ENCODE data around the gene GNAT1. TPM values are rescaled to one million over a fixed set of nuclear protein-coding genes. Genes with fewer than 3 reads are reported as not detected.

Gene GNAT1
- total RNA-seq, 4 donors from 2014 or later = not detected

DNA sequence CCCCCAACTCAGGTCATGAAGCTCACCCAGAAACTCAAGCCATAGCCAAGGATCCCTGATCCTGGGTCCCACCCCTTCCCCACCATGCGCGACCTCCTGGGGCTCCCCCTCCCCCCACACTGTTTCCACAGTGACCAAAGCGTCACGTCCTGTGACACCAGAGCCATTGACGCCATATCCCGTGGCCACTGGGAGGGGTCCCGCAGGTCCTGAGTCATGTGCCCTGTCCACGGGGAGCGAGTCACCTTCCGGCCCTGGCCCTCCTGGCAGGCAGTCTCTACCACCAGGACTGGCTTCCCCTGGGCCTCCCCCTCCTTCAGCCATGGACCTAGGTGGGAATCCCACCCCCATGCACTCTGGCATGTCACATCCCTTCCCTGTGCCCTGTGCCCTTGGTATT is 20.7 kb upstream of the GNAT1 start:
- Histone ChIP-seq H3K27ac (peak overlapping the region in 2 of 4 donors; percentile 48 to 72), H3K9me3 (no peaks in the 10 kb centered on the region), H3K4me1 (peaks cover 0 to 67% (median 10%) of the 10 kb centered on the region in 4 donors), H3K4me3 (no peak overlapping the region), H3K27me3 (no peaks in the 10 kb centered on the region), H3K36me3 (peaks cover 0 to 4% (median 0%) of the 10 kb centered on the region in 3 donors)
- TF ChIP-seq POLR2A (IDR thresholded peaks at IDR 0.05) (no peak), CTCF (IDR thresholded peaks at IDR 0.05) (no peak)
- DNase-seq = no peak

DNA sequence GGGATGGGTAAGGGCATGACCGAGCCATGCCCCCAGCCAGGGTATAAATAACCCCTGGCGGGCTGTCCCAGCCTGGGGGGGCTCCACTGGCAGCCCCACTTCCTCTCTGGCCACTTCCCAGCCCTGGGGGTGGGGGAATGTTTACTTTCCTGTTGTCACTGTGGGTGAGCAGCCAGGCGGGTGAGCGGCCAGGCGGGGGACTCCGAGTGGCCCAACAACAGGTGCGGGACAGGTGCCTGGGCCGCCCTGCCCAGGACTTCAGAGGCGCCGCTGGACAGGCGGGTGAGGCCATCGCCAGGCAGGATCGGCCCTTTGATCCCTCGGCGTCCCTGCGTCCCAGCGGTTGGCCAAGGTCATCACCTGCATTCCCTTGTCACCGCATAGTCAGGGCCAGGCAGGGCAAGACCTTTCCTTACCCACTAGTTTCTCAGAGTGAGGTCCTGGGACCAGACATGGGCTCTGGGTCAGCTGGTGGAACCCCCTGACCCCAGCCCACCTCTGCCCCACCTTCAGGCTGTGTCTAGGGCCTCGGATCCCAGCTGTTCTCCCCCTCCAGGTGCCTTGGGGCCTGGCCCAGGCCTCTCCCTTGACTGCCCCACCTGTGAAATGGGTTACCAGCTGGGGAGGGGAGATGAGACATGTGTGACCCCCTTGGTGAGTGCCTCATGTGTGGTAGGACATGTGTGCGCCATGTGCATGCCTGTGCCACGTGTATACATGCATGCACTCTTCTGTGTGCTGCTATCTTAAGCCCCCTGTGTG is 19.7 kb upstream of the GNAT1 start:
- H3K36me3 ChIP-seq = peaks cover 0 to 4% (median 0%) of the 10 kb centered on the region in 3 donors
- TF ChIP-seq POLR2A (IDR thresholded peaks at IDR 0.05) (no peak), CTCF (IDR thresholded peaks at IDR 0.05) (no peak)
- peak in 2 of 3 donors; percentile 69 to 81 for DNase-seq
- H3K4me3 ChIP-seq = no peak overlapping the region
- H3K4me1 ChIP-seq = peaks cover 0 to 62% (median 5%) of the 10 kb centered on the region in 4 donors
- peak overlapping the region in 3 of 4 donors; percentile 1 to 72 (median 48) for H3K27ac ChIP-seq
- no peaks in the 10 kb centered on the region for H3K9me3 ChIP-seq
- no peaks in the 10 kb centered on the region for H3K27me3 ChIP-seq

DNA sequence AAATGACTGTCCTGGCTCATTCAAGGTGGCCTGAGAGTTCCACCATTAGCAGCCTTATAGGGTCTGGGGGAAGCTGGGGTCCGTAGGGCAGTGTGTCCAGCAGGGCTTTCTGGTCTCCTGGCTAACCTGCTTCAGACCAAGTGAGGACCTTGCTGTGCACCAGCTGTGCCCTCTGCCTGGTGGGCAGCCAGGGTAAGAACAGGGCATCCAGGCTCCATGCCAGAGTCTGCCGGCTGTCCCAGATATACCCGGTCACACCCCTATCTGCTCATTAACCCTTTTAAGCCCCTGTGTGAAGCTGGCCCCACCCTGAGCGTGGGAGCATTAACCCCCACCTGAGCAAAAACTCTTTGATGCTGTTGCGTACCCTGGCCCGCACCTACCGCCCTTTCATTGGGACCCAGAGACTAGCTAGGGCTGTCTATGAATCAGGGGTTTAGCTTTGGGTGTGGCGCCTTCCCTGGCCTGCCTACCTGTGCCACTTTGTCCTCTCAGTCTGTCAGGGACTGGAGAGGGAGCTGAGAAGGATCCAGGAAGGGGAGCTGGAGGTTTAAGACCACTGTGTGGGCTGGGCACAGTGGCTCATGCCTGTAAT is 18.7 kb upstream of the GNAT1 start:
- Histone ChIP-seq H3K27me3 (no peaks in the 10 kb centered on the region), H3K27ac (peak overlapping the region in 1 of 4 donors; percentile 72)
- DNase-seq = peak in 1 of 3 donors; percentile 63

DNA sequence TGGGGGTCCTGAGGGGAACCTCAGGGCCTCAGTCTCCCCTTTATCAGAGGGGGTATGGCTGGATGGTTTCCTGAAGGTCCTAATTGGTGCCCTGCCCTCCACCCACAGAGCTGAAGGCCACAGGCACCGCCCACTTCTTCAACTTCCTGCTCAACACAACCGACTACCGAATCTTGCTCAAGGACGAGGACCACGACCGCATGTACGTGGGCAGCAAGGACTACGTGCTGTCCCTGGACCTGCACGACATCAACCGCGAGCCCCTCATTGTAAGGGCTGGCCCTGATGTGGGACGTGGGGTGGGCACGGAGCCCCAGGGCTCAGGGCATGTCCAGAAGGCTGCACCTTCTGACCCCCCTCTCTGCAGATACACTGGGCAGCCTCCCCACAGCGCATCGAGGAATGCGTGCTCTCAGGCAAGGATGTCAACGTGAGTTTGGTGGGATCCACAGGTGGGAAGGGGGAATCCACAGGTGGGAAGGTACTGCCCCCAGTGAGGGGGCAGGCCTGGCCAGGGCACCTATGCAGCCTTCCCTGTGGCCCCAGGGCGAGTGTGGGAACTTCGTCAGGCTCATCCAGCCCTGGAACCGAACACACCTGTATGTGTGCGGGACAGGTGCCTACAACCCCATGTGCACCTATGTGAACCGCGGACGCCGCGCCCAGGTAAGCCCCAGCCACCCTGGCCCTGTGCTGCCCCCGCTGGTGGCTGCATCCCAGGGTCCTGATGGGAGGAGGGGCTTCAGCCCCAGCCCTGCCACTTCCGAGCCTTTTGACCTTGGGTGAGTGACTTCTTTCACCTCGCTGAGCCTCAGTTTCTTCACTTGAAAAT is 17.5 kb upstream of the GNAT1 start:
- Histone ChIP-seq H3K27me3 (no peaks in the 10 kb centered on the region), H3K4me3 (no peak overlapping the region), H3K9me3 (no peaks in the 10 kb centered on the region), H3K4me1 (peaks cover 0 to 49% (median 5%) of the 10 kb centered on the region in 4 donors), H3K36me3 (peaks cover 0 to 4% (median 0%) of the 10 kb centered on the region in 3 donors), H3K27ac (no peak overlapping the region)
- DNase-seq = no peak
- TF ChIP-seq CTCF (IDR thresholded peaks at IDR 0.05) = no peak
- no peak for TF ChIP-seq POLR2A (IDR thresholded peaks at IDR 0.05)

More for the DNA sequence above, 18.7 kb upstream of the GNAT1 start:
- Histone ChIP-seq H3K4me3 (no peak overlapping the region), H3K9me3 (no peaks in the 10 kb centered on the region), H3K36me3 (peaks cover 0 to 4% (median 0%) of the 10 kb centered on the region in 3 donors), H3K4me1 (peaks cover 0 to 60% (median 5%) of the 10 kb centered on the region in 4 donors)
- no peak for TF ChIP-seq POLR2A (IDR thresholded peaks at IDR 0.05)
- TF ChIP-seq CTCF (IDR thresholded peaks at IDR 0.05) = no peak

DNA sequence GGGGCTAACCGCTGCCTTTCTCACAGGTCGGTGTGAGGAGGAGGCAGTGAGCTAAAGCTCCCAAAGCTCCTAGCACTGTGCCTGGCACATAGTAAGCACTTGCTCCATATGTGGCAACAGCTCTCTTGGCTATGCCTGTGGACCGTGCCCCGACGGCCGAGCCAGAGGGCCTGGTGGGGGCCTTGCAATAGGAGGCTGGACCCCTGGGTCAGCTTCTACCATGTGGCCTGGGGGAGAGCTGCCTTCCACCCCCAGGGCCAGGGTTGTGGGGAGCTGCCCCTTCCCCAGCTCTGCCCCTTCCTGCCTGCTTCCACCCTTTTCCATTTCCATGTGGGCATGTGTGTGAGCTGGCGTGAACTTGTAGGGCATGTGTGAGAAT is 16.9 kb upstream of the GNAT1 start:
- peaks cover 0 to 50% (median 5%) of the 10 kb centered on the region in 4 donors for H3K4me1 ChIP-seq
- peaks cover 0 to 4% (median 0%) of the 10 kb centered on the region in 3 donors for H3K36me3 ChIP-seq
- H3K4me3 ChIP-seq = no peak overlapping the region
- no peaks in the 10 kb centered on the region for H3K27me3 ChIP-seq
- H3K9me3 ChIP-seq = no peaks in the 10 kb centered on the region
- no peak overlapping the region for H3K27ac ChIP-seq
- TF ChIP-seq CTCF (IDR thresholded peaks at IDR 0.05) = no peak
- TF ChIP-seq POLR2A (IDR thresholded peaks at IDR 0.05) = no peak
- no peak for DNase-seq
